Prostate gland (tissue), 2 donors: ENCODE results near the gene MNAT1. TPM values are rescaled to one million over a fixed set of nuclear protein-coding genes. Genes with fewer than 3 reads are reported as not detected.

Experiments used
- DNase-seq: peaks from one replicate; pipeline ENCODE4 v3.0.0-alpha.2; 2019; ENCODE audit warnings: low spot score
- H3K27ac ChIP-seq, 2 donors: fragments of 200-600 bp; sonication (generic); 2 replicates each; pipeline ENCODE4 v1.5.1; 2017 to 2019
- H3K27me3 ChIP-seq: fragments of 200-600 bp; sonication (generic); replicated peaks from 2 replicates; pipeline ENCODE4 v1.5.1; 2019; ENCODE audit not compliant: insufficient read depth
- H3K36me3 ChIP-seq, 2 donors: fragments of 200-600 bp; sonication (generic); 1 replicate in 1 of 2; 2 replicates in 1 of 2; pipeline versions ENCODE4 v1.5.1 to v1.8.1; 2017 to 2019
- H3K4me1 ChIP-seq: fragments of 200-600 bp; sonication (generic); replicated peaks from 2 replicates; pipeline ENCODE4 v1.5.1; 2019
- H3K4me3 ChIP-seq, 2 donors: fragments of 200-600 bp; sonication (generic); 2 replicates each; pipeline ENCODE4 v1.5.1; 2017 to 2019
- H3K9me3 ChIP-seq: fragments of 200-600 bp; sonication (generic); 2 replicates; pipeline ENCODE4 v1.5.1; 2017
- POLR2A ChIP-seq: fragments of 450-650 bp; IDR thresholded peaks from one replicate; pipeline ENCODE4 v1.6.1; 2016; ENCODE audit warnings: antibody characterized with exemption, mild to moderate bottlenecking
- POLR2AphosphoS5 ChIP-seq: sonication (generic); formaldehyde crosslinking; IDR thresholded peaks from one replicate; pipeline ENCODE4 v1.6.1; 2017; ENCODE audit warnings: antibody characterized with exemption
- WGBS: methylation state at CpG from one replicate; pipeline ENCODE4 v1.1.5; 2018; 5-methylcytosine and 5-hydroxymethylcytosine counted together
- intact Hi-C: fragments of 100-400 bp; cut with DNase I; formaldehyde crosslinking; loops from one replicate; pipeline ENCODE4 v1.14.2; 2022
- small RNA-seq, 2 donors: library from RNA; depleted of rRNA; stranded (forward); fragments of <200 nt; gene quantifications; one replicate each; pipeline ENCODE3, GENCODE V24; 2016
- total RNA-seq, 2 donors: library from RNA; depleted of rRNA; stranded (reverse); fragments of >200 nt; gene quantifications; one replicate each; pipeline ENCODE4 v1.1.0, GENCODE V29; 2016
- TF ChIP-seq, protein P1 (sequence below), 4 experiments: fragments of 200-600 bp in 2 of 4; fragments of 450-650 bp in 2 of 4; sonication (generic) in 2 of 4; IDR thresholded peaks; 1 replicate in 3 of 4; 2 replicates in 1 of 4; pipeline ENCODE4 v1.5.1; 2016 to 2019; ENCODE audit warnings: antibody characterized with exemption in 4 of 4, mild to moderate bottlenecking in 2 of 4, moderate library complexity in 2 of 4

Gene MNAT1
- total RNA-seq, 2 donors from 2014 or later, result 16.1 to 62.9 TPM

DNA sequence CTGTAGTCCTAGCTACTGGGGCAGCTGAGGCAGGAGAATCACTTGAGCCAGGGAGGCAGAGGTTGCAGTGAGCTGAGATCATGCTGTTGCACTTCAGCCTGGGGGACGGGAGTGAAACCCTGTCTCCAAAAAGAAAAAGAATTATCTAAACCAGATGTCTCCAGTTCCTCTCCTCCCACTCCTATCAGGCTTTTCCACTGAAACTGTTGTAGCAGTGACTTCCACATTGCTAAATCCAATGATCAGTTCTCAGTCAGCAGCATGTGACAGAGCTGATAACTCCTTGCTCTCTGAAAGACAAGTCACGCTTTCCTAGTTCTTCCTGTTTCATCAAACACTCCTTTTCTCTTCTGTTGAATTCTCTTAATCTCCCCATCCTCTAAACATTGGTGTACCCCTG, 255.0 kb downstream of the MNAT1 start:
- intact Hi-C loops, result no loop called here
- H3K27me3 ChIP-seq, result no peaks in the 10 kb centered on the region
- no peak overlapping the region for H3K27ac ChIP-seq
- no peaks in the 10 kb centered on the region for H3K9me3 ChIP-seq
- no peak for TF ChIP-seq POLR2A
- TF ChIP-seq POLR2AphosphoS5, result no peak
- TF ChIP-seq, protein P1, sequence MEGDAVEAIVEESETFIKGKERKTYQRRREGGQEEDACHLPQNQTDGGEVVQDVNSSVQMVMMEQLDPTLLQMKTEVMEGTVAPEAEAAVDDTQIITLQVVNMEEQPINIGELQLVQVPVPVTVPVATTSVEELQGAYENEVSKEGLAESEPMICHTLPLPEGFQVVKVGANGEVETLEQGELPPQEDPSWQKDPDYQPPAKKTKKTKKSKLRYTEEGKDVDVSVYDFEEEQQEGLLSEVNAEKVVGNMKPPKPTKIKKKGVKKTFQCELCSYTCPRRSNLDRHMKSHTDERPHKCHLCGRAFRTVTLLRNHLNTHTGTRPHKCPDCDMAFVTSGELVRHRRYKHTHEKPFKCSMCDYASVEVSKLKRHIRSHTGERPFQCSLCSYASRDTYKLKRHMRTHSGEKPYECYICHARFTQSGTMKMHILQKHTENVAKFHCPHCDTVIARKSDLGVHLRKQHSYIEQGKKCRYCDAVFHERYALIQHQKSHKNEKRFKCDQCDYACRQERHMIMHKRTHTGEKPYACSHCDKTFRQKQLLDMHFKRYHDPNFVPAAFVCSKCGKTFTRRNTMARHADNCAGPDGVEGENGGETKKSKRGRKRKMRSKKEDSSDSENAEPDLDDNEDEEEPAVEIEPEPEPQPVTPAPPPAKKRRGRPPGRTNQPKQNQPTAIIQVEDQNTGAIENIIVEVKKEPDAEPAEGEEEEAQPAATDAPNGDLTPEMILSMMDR (IDR thresholded peaks at IDR 0.05), result no peak
- H3K4me3 ChIP-seq, result no peak overlapping the region
- DNase-seq, result no peak
- 94% methylated on average over 2 of the region's 2 CpGs for WGBS
- H3K4me1 ChIP-seq, result no peaks in the 10 kb centered on the region
- H3K36me3 ChIP-seq, result peaks cover 0 to 3% of the 10 kb centered on the region in 2 donors

DNA sequence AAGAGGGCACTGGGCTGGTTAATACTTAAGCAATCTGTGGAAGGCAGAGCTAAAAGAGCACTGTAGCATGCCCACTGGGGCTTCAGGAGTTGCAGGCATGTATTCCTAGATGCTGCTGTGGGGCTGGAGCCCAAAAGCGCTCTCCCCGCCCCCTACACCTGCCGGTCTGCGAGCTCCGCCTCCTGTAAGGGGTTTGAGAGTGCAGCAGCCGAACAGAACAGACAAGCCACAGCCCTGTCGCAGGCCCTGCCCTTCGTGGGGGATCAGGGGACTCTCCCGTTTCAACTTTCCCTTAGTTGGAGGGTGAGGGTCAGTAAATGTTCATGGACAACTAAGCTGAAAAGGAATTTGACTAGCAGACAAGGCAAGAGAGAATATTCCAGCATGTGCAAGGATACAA, 264.1 kb downstream of the MNAT1 start:
- Histone ChIP-seq H3K9me3 (no peaks in the 10 kb centered on the region), H3K4me3 (no peak overlapping the region), H3K4me1 (no peaks in the 10 kb centered on the region), H3K27me3 (no peaks in the 10 kb centered on the region), H3K27ac (no peak overlapping the region), H3K36me3 (no peaks in the 10 kb centered on the region)
- WGBS, result 97% methylated on average over 9 of the region's 9 CpGs
- intact Hi-C loops, result no loop called here
- DNase-seq, result no peak
- TF ChIP-seq POLR2AphosphoS5 (no peak), POLR2A (no peak)
- TF ChIP-seq, protein P1 (IDR thresholded peaks at IDR 0.05), result no peak

DNA sequence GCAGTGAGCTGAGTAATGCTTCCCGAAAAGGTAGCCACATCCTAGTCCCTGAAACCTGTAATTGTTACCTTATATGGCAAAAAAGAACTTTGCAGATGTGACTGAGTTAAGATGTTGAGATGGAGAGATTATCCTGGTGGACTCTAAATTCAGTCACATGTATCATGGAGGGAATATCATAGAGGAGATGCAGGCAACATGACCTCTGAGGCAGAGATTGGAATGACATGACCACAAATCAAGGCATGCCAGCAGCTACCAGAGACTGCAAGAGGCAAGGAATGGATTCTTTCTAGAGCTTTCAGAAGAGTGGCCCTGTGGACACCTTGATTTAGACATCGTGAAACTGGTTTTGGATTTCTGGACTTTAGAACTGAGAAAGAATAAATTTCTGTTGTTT, 265.0 kb downstream of the MNAT1 start:
- Histone ChIP-seq H3K27me3 (no peaks in the 10 kb centered on the region), H3K4me3 (no peak overlapping the region), H3K27ac (no peak overlapping the region), H3K4me1 (no peaks in the 10 kb centered on the region), H3K9me3 (no peaks in the 10 kb centered on the region), H3K36me3 (no peaks in the 10 kb centered on the region)
- TF ChIP-seq POLR2A, result no peak
- no peak for TF ChIP-seq POLR2AphosphoS5
- TF ChIP-seq, protein P1 (IDR thresholded peaks at IDR 0.05), result no peak
- no peak for DNase-seq
- 96% methylated on average over 2 of the region's 2 CpGs for WGBS
- intact Hi-C loops, result no loop called here

DNA sequence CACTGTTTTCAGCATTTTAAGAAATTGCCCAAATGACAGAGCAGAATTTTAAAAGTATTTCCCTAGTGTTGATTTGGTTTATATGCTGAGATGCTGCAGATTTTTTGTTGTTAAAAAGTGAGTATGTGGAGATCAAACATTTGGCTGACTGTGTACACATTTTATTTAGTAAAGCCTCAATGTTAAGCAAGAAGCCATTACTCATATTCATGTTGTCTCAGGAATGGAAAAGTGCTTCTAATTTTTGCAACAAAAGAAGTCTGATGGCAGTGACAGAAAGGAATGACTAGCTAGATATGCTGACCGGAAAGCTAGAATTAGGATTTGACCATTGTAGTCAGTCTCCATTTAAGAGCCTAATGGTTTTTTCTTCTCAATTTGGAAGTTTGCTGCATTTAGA, 269.0 kb downstream of the MNAT1 start:
- H3K4me1 ChIP-seq, result no peaks in the 10 kb centered on the region
- no peaks in the 10 kb centered on the region for H3K27me3 ChIP-seq
- DNase-seq, result no peak
- WGBS, result 97% methylated on average over 1 of the region's 1 CpG
- no peak overlapping the region for H3K4me3 ChIP-seq
- no peaks in the 10 kb centered on the region for H3K9me3 ChIP-seq
- intact Hi-C loops, result no loop called here
- no peaks in the 10 kb centered on the region for H3K36me3 ChIP-seq
- H3K27ac ChIP-seq, result no peak overlapping the region
- TF ChIP-seq POLR2A (no peak), POLR2AphosphoS5 (no peak)
- TF ChIP-seq, protein P1 (IDR thresholded peaks at IDR 0.05), result no peak

DNA sequence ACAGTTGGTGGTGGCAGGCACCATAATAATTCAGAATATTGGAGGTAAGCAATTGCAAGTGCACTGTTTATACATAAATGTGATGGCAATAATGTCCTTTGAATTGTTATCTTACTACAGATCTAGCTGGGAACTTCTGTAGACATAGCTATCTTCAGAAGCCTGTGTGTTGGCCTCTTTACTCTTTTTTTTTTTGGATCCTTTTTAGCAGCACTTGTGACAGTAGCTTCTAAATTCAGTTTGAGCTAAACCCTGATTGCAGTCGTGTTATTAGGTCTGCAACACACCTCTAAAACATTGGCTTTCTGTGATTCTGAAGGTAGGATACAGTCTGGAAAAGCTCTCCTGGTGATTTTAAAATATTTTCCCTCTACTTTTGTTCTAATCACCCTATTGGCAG, 285.0 kb downstream of the MNAT1 start:
- TF ChIP-seq, protein P1 (IDR thresholded peaks at IDR 0.05), result no peak
- TF ChIP-seq POLR2AphosphoS5 (no peak), POLR2A (no peak)
- no peaks in the 10 kb centered on the region for H3K27me3 ChIP-seq
- H3K9me3 ChIP-seq, result no peaks in the 10 kb centered on the region
- no peak overlapping the region for H3K4me3 ChIP-seq
- DNase-seq, result no peak
- 20% methylated on average over 1 of the region's 1 CpG for WGBS
- no peaks in the 10 kb centered on the region for H3K36me3 ChIP-seq
- intact Hi-C loops, result no loop called here
- H3K4me1 ChIP-seq, result no peaks in the 10 kb centered on the region
- H3K27ac ChIP-seq, result no peak overlapping the region

Small RNAs within 50 kb of the gene (small RNA-seq; reads per million reads assigned to genes)
- gene RNU6-398P, result 0 reads per million in 2 donors

Other genes starting within 250 kb of the MNAT1 start
- 1 to 10 TPM in 1 of 2 donors, under 1 TPM in 1; 0.41 to 4.7 TPM for gene C14orf39, start 248.7 kb upstream of the MNAT1 start, total RNA-seq
- gene SIX6, start 225.6 kb upstream of the MNAT1 start, total RNA-seq, result under 1 TPM; 0.05 to 0.28 TPM
- gene SIX1, start 85.3 kb upstream of the MNAT1 start, total RNA-seq, result 10 to 100 TPM; 23.5 to 25.0 TPM
- gene SIX4, start 10.4 kb upstream of the MNAT1 start, total RNA-seq, result 10 to 100 TPM; 17.6 to 21.3 TPM
- gene TRMT5, start 246.3 kb downstream of the MNAT1 start, total RNA-seq, result 10 to 100 TPM in 1 of 2 donors, 1 to 10 TPM in 1; 8.1 to 18.4 TPM
- 10 to 100 TPM; 13.7 to 15.1 TPM for gene SLC38A6, start 246.5 kb downstream of the MNAT1 start, total RNA-seq